OCI-M2 (cell line): ENCODE data around the gene C1orf74.
"Not testable (repeated sequence)": the region's sequence is repeated elsewhere in the genome, so short reads cannot be mapped to it uniquely, and the experiment has no call there.

Experiments
- DNase-seq: peaks from one replicate; lab custom pipeline; 2025; ENCODE audit not compliant: unreplicated experiment; lab: John Stamatoyannopoulos, UW

C1orf74 gene

DNA sequence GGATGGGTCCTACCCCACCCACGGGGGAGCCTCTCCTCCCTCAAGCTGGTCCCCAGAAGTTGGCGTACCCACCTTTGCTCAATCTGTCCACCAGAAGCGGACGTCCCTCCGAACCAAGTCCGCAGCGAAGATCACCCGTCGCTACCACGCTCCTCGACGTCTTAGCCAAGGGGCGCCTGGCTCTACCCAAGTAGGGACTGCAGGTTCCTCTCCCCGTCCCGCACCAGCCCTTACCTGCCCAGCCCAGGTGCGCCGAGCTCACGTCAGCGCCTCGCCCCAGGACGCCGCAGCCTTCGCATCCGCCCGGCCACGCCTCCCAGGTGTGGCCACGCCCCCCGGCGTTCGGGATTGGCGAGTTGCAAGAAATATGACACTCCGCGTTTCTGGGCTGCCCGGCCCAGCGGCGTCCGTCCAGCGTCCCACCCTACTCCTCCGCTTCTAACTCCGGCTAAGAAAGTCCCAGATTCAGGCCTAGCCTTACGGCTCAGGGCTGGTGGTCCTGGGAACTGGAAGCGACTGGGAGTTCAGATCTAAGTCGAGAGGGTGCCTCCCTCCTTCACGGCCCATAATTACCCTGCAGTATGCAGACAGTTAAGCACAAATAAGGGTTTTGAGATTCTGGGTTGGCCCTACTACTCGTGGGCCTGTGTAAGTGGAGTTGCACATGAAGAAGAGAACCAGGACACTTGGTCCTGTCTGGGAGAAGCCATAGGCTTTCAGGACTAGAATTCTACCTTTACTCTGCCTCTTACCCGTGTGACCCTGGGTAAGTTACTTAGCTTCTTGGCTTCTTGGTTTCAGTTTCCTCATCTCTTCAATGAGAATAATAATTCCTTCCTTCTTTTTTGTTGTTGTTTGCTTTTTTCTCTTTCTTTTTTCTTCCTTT lies 21.8 kb upstream of the C1orf74 start, which contains the start of gene IRF6:
Gene IRF6 (minus strand): TSS at position 268 of the 886 bp plus-strand sequence. CDS start 4,729 bp downstream, outside the sequence.
- no peak for DNase-seq

DNA sequence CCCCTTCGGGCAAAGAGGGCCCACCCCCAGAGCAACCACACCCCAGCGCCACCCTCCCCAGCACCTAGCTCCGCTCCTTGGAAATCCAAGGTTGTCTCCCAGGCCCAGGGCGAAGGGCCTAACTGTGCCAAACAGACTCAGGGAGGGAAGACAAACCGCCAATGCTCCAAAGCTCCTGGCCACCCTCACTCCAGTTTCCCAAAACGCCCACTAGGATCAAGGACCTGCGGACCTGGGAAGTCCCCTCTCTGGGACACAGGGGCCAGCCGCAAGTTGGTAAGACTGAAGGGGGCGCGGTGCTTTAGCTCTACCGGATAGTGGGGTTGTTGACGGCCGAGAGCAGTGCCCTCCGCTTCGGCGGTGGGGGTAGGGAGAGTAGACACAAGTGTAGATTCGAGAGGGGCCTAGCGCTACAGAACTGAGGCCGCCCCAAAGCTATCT lies 21.0 kb upstream of the C1orf74 start:
- DNase-seq, result no peak

DNA sequence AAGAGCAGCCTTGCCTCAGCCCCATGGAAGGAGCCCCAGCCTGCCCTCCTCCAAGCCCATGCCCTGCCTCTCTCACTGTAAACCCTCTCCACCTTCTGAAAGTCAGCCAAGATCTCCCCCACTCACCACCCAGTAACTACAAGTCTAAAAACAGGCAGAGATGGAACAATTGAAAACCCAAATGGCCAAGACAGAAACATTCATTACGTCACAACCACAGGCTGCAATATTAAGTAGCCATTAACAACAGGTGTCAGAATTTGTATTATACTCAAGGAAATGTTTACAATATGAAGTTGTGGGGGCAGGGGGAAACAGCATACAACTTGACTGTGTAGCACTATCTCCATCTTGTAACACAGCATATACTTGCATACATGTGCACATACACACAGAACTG lies 19.2 kb upstream of the C1orf74 start:
- DNase-seq, result no peak

DNA sequence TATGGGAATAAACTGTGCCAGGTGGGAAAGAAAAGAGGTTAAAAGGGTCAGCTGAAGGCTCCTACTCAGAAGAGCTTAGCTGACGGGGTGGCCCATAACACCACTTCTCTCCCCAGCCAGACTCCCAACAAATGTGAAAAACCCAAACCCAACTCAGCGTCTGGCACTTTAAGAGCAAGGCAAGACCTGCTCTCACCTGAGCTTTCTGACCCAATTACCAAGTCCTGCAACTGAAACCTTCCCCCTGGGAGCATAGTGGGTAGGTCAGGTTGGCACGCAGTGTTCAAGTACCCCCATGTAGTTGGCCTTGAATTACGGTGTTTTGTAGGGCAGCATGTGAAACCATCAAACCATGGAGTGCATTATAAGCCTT lies 18.4 kb upstream of the C1orf74 start:
- no peak for DNase-seq

DNA sequence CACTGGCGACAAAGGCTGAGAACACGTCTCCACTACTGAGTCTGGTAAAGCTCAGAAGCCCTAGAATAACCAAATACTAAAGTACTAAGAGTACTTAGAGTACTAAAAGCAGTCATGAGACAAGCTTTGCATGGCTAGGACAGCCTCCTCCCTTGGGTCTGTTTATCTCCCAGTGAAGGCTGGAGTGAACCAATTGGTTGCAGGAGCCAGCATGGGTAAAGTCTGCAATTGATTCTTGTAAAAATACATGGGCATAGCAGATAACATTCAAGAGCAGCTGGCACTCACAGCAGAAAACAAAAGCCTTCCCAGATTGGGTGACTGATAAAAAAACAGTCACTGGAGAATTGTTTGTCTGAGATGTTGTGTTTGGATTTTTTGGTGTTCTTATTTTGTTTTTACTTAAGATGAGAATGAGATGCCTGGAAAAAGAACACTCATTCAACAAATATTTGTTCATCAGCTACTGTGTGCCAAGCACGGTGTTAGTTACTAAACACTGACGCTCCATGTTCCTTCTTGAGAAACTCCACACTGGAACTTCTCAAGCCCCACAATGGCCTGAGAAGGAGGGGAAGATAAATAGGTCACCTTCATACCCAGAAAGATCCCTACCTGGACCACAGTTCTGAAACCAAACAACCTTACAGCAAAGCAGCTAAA lies 17.9 kb upstream of the C1orf74 start:
- no peak for DNase-seq

DNA sequence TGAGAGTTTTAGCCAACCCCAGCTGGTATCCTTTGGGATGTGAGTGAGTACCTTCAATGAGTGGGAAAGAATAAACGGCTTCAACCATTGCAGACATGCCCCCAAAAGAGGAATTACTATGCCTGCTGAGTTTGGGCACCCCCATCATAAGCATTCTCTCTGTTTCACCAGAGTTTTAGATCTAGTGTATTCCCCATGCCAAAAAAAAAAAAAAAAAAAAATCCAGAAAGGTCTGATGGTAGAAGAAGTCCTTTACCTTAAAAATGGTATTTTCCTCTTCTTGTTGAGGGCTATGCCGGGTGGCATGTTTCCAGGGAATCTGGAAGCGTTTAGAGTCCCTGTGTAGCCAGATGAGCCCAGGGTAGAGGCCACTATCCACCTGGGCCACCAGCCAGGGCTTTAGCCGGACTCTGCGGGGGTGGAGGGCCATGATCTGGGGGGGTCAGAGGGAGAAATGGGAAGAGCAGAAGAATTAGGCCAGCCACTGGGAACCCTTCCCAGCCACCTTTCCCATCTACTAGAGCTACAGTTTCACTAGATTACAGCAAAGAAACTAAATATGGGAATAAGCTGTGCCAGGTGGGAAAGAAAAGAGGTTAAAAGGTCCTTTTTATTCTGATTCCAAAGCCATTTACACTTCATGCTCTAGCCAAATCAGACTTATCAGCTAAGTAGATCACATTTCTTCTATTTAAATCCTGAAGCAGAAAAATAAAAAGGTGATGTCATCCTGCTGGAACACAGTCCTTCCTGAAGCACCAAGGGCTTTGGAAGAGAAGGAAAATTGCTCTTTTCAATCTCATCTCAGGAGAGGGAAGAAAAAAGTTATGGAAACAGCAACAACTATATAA lies 16.9 kb upstream of the C1orf74 start:
- DNase-seq, result no peak

DNA sequence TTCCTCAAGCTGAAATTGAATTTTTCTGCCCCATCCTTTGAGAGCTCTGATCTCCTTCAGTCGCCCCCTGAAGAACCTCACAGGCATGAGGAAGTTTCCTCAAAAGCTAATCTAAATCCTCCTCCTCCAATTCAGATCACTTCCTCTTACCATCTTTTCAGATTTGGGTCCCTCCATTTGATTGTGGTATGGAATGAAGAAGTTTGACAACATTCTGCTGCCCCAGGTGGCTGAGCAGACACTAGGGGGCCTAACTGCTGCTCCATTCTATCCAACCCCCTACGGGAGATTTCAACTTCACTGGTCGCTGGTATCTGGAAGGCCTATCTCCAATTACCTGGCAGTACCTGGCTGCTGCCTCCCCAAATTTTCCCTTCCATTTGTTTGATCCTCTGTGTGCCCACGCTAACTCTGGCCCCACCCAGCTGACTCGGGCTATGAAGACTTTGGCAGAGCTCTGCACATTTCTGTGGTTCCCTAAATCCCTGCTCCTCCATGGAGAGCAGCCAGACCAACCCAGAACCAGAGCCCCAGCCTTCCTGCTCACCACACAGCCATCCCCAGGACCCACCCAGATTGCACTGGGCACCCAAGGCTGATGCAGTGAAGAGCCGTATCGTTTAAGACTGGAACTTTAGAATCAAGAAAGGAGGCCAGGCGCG lies 13.8 kb upstream of the C1orf74 start:
- DNase-seq, result no peak

DNA sequence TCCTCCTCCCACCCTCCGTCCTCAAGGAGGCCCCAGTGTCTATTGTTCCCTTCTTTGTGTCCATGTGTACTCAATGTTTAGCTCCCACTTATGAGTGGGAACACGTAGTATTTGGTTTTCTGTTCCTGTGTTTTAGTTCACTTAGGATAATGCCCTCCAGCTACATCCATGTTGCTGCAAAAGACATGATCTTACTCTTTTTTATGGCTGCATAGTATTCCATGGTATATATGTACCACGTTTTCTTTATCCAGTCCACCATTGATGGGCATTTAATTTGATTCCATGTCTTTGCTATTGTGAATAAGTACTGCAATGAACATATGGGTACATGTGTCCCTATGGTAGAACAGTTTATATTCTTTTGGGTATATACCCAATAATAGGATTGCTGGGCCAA lies 9.4 kb upstream of the C1orf74 start:
- not testable (repeated sequence) for DNase-seq

DNA sequence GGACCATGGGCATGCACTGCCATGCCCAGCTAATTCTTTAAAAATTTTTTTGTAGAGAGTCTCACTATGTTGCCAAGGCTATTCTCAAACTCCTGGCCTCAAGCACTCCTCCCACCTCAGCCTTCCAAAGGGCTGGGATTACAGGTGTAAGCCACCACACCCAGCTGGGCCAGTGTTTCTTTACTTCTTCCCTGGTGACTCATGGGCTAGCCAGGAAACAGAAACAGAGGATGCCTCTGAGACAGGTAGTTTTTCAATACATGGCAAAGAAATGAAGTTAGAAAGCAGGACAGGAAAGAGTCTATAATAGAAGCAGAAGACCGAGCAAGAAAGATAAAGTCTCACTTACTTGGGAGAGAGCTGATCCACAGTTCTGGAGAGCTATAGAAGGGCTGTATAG lies 7.6 kb upstream of the C1orf74 start:
- no peak for DNase-seq

DNA sequence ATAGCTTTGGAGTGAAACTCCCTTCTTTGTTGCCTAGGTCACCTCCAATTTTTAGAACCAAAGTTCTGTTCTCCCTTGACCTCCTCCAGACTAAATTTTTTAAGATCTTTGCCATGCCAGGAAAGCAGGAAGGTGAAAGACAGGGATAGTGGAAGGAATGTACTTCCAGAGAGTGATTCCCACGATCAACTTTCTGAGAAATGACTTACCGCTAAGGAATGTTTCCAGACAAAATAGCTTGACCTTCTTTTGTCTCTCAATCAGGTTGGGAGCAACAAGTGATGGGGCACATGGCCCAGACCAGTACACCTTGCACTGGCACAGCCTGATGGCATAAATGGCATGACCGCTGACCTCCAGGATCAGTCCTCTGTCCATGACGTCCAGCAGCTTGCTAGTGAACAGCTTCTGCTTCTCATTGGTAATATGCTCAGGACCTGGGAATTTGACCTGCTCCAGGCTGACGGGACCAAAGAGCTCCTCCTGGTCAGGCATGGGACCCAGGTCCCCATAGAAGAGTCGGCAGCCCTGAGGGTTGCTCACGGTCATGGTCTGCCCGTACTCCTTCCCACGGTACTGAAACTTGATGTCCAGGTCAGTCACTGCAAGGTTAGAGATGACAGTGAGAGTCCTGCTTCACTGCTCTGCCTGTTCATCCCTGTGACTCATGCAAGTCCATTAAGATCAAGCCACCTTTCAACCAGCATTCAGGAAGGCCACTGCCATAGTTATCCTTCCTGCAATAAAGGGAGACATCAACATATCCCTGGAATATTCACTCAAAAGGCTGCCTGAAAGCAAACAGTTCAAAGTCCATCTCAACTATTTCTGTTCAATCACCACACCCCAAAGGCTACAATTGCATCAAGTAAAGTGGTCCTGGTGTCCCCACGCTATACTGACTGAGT lies 6.2 kb upstream of the C1orf74 start:
- DNase-seq, result no peak

DNA sequence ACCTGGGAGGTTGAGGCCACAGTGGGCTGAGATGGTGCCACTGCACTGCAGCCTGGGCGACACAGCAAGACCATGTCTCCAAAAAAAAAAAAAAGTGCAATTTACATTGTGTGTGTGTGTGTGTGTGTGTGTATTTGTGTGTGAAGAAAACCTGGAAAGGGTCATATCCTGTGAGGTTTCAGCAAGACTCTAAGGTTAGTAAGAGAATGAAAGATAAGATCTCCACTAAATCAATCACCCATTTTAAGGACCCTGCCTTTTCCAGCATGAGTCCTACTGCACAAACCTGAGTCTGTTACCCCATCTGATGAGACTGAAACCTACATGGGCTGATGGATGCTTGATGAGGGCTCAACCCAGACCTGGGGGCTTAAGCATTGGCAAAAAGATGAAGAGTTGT lies 4.9 kb upstream of the C1orf74 start:
- no peak for DNase-seq

DNA sequence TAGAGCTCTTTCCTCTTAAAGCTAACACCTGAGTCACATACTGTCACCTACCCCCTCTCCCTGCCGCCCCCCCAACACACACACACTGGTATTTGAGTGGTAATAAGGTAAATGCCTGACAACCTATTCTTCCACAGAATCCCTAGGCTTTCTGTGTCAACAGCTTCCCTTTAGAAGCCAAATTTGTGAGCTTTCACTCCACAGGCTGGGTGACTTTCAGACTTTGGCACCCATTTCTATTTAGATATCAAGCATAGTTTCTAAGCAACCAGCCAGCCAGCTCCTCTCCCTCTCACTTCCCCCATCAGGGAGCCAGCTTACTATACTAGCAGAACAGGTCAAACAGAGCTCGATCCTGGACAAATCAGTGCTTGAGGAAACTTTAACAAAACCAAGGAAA lies 3.2 kb upstream of the C1orf74 start:
- no peak for DNase-seq

DNA sequence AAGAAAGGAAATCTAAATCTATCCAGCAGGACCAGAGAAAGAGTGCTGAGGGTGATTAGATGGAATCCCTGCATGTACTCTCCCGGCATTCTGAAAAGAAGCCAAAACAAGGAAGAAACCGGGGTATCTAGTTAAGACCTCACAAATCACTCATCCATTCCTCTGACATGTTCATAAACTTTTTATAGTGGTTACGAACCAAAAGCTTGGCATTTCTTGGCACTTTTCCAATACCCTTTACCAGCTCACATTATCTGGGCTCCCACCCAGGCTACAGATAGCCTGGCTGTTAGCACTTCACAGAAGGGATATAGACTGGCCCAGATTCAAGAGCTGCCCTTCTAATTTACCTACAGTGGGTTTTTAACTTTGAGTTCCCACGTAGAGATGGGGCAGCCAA lies 1.8 kb upstream of the C1orf74 start:
- DNase-seq, result no peak

DNA sequence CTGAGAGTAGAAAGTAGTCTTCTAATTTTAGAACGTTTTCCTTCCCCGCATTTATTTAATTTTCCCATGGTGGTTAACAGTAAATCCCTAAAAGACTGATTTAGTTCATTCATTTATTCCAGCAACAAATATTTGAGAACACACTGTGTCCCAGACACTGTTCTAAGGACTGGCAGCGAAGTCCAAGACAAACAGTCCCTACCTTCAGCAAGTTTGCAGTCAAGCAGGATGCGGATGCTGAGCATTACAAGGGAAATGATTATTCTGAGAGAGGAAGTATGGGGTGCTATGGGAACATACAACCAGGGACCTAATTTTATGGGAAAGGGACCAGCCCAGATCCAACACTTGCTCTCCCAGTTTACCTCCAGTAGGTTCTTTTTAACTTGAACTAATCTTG lies 1.2 kb upstream of the C1orf74 start:
- no peak for DNase-seq

DNA sequence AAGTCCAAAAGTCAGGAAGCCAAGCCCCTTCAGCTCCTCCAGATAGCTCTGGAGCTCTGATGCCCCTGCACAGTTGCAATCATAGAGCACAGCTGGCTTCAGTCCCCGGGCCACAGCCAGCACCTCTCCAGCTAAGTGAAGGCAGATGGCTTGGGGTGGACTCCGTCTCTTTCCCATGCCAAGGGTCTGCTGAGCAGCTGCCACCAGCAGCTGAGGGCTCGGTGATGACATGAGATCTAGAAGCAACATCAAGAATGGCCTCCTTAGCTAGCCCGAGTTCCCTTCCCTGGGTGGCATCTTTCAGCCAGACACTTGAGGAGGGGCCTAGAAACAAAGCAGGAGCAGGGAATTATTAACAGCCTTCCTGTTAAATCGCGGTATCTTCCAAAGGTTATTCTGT lies 973 bp downstream of the C1orf74 start:
- no peak for DNase-seq

DNA sequence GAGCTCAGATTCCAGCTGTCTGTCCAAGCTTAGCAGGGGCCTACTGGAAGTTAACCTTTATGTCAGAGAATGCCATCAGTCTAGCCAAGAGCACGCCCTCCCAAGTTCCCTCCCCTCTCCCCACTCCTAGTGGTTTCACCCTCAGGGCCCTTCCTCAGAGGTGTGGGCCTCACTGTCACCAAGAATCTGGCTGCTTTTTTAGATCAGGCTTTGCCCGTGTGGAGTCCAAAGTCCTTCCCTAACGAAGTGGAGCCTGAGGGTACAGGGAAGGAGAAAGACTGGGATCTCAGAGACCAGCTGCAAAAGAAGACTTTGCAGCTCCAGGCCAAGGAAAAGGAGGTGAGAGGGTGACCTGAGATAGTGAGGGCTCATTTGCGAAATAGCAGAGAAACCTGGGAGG lies 4.1 kb downstream of the C1orf74 start:
- no peak for DNase-seq

DNA sequence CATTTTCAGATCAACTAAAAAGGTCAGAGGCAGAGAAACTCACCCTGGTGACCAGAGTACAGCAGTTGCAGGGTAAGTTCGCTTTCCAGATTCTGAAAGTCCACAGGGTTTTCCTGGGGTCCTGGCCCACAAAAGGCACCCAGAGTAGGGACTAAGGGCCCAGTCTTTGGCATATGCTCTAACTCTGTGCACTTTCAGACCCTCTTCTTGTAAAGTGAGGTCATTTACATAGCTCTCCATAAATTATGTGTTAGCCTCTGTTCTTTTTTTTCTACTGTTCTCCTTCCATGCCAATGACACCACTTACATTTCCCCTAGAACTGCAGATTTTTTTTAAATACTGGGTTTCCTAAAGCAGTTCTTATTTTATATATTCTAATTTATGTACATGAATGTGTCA lies 6.3 kb downstream of the C1orf74 start:
- no peak for DNase-seq

DNA sequence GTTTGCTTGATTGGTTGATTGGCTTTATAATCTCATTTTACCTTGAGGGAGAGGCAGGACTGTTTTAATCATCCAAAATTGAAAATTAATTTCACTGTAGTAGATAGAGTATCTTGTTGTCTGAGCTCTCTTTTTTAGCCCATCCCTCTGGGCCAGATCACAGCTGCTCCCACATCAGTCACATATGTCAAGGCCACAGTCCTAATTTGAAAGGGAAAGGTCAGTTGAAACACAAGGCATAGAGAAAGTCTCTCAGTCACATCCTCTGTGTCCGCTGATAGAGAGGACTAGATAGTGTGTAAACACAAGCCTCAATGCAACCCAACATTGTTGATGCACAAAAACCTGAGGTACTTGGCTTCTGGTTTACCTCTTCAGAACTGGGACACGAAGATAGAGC lies 6.8 kb downstream of the C1orf74 start:
- no peak for DNase-seq

DNA sequence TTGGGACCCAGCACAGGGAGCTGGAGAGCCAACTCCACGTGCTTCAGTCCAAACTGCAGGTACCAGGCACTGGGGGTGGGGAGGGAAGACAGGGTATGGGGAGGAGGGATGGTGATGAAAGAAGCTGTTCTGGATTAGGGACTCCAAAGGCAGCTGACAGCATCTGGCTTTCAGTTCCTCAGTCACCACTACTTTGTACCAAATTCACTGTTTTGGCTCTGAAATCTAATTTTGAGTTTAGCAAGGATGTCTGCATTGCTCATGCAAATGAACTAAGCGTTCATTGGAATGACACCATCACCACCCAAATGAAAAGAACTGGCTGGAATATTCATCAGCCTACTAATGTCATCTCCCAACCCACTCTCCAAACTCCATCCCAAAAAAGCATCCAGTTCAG lies 8.7 kb downstream of the C1orf74 start:
- DNase-seq, result no peak

DNA sequence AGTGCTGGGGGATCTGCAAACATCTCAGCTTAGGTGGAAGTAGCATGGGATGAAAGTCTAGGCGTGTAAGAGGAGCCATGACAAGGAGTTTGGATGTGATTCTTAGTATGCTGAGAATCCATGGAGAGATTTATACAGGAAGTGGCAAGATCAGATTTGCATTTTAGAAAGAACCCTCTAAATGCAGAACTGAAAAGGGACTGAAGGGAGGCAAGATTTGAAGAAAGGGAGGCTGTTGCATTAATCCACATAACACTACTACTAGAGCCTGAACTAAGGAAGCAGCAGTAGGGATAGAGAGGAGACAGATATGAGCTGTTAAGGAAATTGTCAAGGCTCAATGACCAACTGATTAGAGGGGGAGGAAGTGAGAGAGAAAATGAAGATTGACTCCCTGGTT lies 9.8 kb downstream of the C1orf74 start:
- no peak for DNase-seq
